GM12891 (cell line): ENCODE results near the gene MDGA2.

Experiments used
- DNase-seq: peaks from one replicate; pipeline ENCODE4 v3.0.0; 2011; ENCODE audit warnings: low spot score; ENCODE audit not compliant: insufficient read length
- FAIRE-seq: peaks from 2 replicates; lab custom pipeline; 2011; peaks lifted over from hg19 to GRCh38; lab: Jason Lieb, UNC
- PAX5 ChIP-seq: IDR thresholded peaks from 2 replicates; pipeline ENCODE4 v1.6.1; 2011; ENCODE audit warnings: low read length, moderate library complexity, mild to moderate bottlenecking; ENCODE audit not compliant: insufficient read depth, severe bottlenecking
- POLR2A ChIP-seq: IDR thresholded peaks from 2 replicates; pipeline ENCODE4 v1.6.1; 2011; ENCODE audit warnings: low read depth, low read length, control low read depth
- POLR2AphosphoS5 ChIP-seq: IDR thresholded peaks from 2 replicates; pipeline ENCODE4 v1.6.1; 2011; ENCODE audit warnings: low read depth, low read length, control low read depth
- POU2F2 ChIP-seq: IDR thresholded peaks from 2 replicates; pipeline ENCODE4 v1.6.1; 2011; ENCODE audit warnings: low read depth, mild to moderate bottlenecking, control low read depth, low read length, moderate library complexity
- SPI1 ChIP-seq: IDR thresholded peaks from 2 replicates; pipeline ENCODE4 v1.6.1; 2011; ENCODE audit warnings: low read depth, low read length, control low read depth
- TAF1 ChIP-seq: IDR thresholded peaks from 2 replicates; pipeline ENCODE4 v1.6.1; 2011; ENCODE audit warnings: low read depth, low read length, control low read depth

Gene MDGA2

DNA sequence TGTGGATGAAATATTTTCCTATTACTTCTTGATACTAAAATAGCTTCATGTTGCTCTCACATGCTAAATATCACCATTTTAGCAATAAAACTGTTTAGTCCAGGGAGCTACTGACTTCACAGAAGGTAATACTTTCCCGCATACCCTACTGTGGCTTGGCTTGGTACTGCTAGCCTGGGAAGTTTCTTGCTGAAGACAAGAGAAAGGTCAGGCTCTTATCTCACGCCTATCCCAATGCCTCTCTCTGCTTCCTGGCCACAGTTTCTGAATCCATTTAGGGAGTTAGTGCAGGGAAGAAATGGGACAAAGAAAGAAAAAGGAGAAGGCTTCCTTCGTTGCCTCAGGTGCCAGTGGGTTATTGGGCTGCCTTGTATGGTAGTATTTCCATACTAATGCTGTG is 228.3 kb downstream of the MDGA2 start:
- FAIRE-seq, result no peak

GRCh38 chr14:47442211-47442610 is 233.2 kb downstream of the MDGA2 start:
- FAIRE-seq (no peak), DNase-seq (no peak)
- no peak for TF ChIP-seq POU2F2
- TF ChIP-seq PAX5, result no peak
- TF ChIP-seq POLR2AphosphoS5, result no peak
- TF ChIP-seq SPI1, result no peak
- no peak for TF ChIP-seq TAF1
- TF ChIP-seq POLR2A, result no peak

More for the DNA sequence above, 228.3 kb downstream of the MDGA2 start:
- TF ChIP-seq TAF1 (no peak), POU2F2 (no peak), PAX5 (no peak), POLR2AphosphoS5 (no peak), SPI1 (no peak), POLR2A (no peak)
- DNase-seq, result no peak

DNA sequence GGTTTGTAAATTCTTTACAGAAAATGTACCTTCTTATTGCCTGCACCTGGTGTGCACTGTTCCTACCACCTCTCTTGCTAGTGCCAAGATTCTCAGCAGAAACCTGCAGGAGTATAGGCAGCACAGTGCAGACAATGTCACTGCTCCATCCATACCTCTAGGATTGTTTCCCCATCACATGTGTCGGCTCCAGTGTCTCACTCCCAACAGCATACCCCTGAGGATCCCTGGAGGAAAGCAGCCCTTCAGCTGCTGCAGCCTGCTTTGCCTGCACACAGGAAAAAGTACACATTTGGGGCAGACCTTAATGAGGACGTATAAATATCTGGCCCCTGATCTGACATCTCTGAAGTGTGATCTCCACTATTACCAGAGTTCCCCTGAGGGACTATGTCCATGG is 235.5 kb downstream of the MDGA2 start:
- DNase-seq (no peak), FAIRE-seq (no peak)
- TF ChIP-seq POU2F2 (no peak), POLR2A (no peak), SPI1 (no peak), POLR2AphosphoS5 (no peak), PAX5 (no peak), TAF1 (no peak)

DNA sequence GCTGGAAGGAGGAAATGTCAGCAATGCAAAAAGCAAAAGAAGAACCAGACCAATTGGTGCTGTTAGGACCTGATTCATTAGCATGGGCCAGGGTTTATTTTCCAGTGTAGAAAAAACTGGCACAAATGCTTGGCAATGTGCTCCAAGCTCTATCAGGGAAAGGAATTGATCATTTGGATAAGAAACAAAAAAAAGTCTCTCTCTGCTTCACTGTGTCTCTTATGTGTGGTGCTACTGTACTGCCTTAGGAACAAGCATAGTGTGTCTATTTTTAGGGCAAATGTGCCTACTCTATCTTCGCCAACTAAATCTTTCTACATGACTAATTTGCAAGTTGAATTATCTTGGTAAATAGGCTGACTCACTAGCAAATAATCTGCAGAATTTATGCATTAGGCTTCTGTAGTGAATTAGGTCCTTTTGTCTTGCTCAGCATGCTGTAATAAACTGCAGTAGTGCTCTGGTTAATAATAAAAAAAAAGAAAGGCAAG is 236.7 kb downstream of the MDGA2 start:
- FAIRE-seq (no peak), DNase-seq (no peak)
- TF ChIP-seq POLR2AphosphoS5 (no peak), SPI1 (no peak), POU2F2 (no peak), PAX5 (no peak)

GRCh38 chr14:47435331-47435965 is 240.0 kb downstream of the MDGA2 start:
- no peak for FAIRE-seq

GRCh38 chr14:47427629-47428028 is 247.8 kb downstream of the MDGA2 start:
- TF ChIP-seq POLR2AphosphoS5, result no peak
- no peak for TF ChIP-seq POLR2A
- no peak for TF ChIP-seq PAX5
- no peak for TF ChIP-seq SPI1
- no peak for TF ChIP-seq TAF1
- TF ChIP-seq POU2F2, result no peak
- DNase-seq (no peak), FAIRE-seq (no peak)

More at GRCh38 chr14:47435331-47435965, 240.0 kb downstream of the MDGA2 start:
- no peak for DNase-seq
- TF ChIP-seq SPI1 (no peak), PAX5 (no peak), POLR2A (no peak), TAF1 (no peak), POLR2AphosphoS5 (no peak), POU2F2 (no peak)

DNA sequence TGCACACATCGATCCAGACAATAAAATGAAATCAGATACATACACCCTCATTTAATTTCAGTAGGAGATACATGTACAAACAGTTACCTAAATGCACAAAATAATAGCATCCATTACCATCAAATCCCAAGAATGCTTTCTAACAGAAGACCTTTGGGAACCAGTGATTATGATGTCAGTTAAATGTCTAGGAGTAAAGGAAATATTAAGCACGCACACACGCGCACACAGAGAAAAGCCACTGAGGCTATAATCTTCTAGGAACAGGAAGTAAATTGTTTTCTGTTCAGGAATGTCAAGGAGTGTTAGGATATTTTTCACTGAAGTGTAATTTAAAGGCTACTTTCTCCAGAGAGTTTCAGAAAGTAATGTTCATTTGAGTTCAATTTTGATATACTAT is 250.1 kb downstream of the MDGA2 start:
- DNase-seq (no peak), FAIRE-seq (no peak)
- TF ChIP-seq SPI1 (no peak), POU2F2 (no peak), POLR2A (no peak), POLR2AphosphoS5 (no peak), TAF1 (no peak), PAX5 (no peak)

DNA sequence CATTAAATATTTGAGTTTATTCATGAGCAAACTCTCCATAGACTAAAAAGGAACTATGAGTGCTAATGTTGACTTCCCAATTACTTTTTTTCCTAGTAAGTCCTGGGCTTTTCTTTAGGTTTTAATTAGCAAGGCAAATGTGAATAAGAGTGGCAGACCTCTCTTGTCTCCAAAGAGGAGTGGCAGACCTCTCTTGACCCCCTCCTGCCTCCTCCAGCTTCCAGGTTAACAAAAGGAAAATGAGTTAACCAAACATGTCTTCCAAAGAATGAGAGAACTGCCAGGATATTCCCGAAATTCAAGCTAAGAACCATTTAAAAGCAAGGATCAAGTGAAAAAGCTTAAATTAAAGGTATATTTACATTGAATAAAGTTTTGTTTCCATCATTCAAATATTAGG is 253.2 kb downstream of the MDGA2 start:
- FAIRE-seq (no peak), DNase-seq (no peak)
- no peak for TF ChIP-seq TAF1
- no peak for TF ChIP-seq PAX5
- TF ChIP-seq POLR2AphosphoS5, result no peak
- TF ChIP-seq POLR2A, result no peak
- TF ChIP-seq SPI1, result no peak

DNA sequence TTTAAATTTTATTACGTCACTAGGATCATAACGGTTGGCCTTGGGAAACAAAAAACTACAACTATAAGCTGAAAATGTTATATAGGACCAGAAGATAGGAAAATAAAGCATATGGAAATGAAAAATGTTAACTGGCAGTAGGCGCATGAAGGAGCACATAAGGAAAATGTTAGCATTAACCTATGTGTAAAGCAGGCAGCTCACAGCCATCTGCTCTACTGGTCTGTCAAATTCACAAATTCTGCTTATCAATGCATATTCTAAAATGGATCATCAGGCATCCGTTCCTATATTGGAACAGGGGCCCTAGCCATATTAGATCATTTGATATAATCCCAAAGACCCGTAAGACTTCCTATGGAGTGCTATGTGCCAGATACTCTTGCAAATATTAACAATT is 263.9 kb downstream of the MDGA2 start:
- no peak for FAIRE-seq
- DNase-seq, result no peak
- TF ChIP-seq POU2F2 (no peak), POLR2A (no peak), PAX5 (no peak), SPI1 (no peak), TAF1 (no peak), POLR2AphosphoS5 (no peak)

GRCh38 chr14:47392326-47392725 is 283.1 kb downstream of the MDGA2 start:
- DNase-seq, result no peak
- TF ChIP-seq PAX5 (no peak), POLR2A (no peak), TAF1 (no peak), SPI1 (no peak)
- no peak for FAIRE-seq
